Hepatocyte (in vitro differentiated cells): ENCODE data around the gene PLAAT3.
"Not testable (repeated sequence)": the region's sequence is repeated elsewhere in the genome, so short reads cannot be mapped to it uniquely, and the experiment has no call there.

Source experiments
- EZH2 ChIP-seq: fragments of 200-600 bp; sonication (generic); IDR thresholded peaks from 2 replicates; pipeline ENCODE4 v1.6.1; 2016; ENCODE audit warnings: antibody characterized with exemption, mild to moderate bottlenecking, borderline replicate concordance
- TF ChIP-seq, protein P1 (sequence below): fragments of 200-600 bp; sonication (generic); IDR thresholded peaks from 2 replicates; pipeline ENCODE4 v1.5.1; 2016; ENCODE audit warnings: antibody characterized with exemption, mild to moderate bottlenecking; ENCODE audit not compliant: poor library complexity

DNA sequence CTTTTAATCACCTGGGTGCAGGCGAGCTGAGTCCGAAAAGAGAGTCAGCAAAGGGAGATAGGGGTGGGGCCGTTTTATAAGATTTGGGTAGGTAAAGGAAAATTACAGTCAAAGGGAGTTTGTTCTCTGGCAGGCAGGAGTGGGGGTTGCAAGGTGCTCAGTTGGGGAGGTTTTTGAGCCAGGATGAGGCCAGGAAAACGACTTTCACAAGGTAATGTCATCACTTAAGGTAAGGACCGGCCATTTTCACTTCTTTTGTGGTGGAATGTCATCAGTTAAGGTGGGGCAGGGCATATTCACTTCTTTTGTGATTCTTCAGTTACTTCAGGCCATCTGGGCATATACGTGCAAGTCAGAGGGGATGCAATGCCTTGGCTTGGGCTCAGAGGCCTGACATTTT, 84.9 kb downstream of the PLAAT3 start:
- TF ChIP-seq, protein P1, sequence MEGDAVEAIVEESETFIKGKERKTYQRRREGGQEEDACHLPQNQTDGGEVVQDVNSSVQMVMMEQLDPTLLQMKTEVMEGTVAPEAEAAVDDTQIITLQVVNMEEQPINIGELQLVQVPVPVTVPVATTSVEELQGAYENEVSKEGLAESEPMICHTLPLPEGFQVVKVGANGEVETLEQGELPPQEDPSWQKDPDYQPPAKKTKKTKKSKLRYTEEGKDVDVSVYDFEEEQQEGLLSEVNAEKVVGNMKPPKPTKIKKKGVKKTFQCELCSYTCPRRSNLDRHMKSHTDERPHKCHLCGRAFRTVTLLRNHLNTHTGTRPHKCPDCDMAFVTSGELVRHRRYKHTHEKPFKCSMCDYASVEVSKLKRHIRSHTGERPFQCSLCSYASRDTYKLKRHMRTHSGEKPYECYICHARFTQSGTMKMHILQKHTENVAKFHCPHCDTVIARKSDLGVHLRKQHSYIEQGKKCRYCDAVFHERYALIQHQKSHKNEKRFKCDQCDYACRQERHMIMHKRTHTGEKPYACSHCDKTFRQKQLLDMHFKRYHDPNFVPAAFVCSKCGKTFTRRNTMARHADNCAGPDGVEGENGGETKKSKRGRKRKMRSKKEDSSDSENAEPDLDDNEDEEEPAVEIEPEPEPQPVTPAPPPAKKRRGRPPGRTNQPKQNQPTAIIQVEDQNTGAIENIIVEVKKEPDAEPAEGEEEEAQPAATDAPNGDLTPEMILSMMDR: not testable (repeated sequence)
- TF ChIP-seq EZH2: not testable (repeated sequence)
